Glomerular endothelial cell (primary cell): Measurements from ENCODE around the gene CNOT6. TPM values are rescaled to one million over a fixed set of nuclear protein-coding genes. Genes with fewer than 3 reads are reported as not detected.
"Not testable (repeated sequence)": the region's sequence is repeated elsewhere in the genome, so short reads cannot be mapped to it uniquely, and the experiment has no call there.

Experiments used
- DNase-seq: peaks from one replicate; pipeline ENCODE4 v3.0.0-alpha.2; 2011; ENCODE audit warnings: low read depth, low spot score; ENCODE audit errors: extremely low read depth
- total RNA-seq: library from RNA; depleted of rRNA; stranded (reverse); fragments of >200 nt; gene quantifications from 2 replicates; pipeline ENCODE4 v1.2.3, GENCODE V29; 2015

Gene CNOT6
- total RNA-seq, 1 donor from 2014 or later, result 20.1 TPM

DNA sequence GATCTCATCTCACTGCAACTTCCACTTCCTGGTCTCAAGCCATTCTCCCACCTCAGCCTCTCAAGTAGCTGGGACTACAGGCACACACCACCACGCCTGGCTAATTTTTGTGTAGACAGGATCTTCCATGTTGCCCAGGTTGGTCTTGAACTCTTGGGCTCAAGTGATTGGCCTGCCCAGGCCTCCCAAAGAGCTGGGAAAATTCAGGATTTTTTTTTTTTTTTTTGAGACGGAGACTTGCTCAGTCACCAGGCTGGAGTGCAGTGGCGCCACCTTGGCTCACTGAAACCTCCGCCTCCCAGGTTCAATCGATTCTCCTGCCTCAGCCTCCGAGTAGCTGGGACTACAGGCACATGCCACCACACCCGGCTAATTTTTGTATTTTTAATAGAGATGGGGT is 21.8 kb downstream of the CNOT6 start:
- DNase-seq, result not testable (repeated sequence)

- DNase-seq, result no peak
Measured at GRCh38 chr5:180516440-180516839, 22.3 kb downstream of the CNOT6 start.

- DNase-seq, result no peak
Measured at GRCh38 chr5:180519098-180519497, 24.9 kb downstream of the CNOT6 start.

GRCh38 chr5:180521101-180521500 is 26.9 kb downstream of the CNOT6 start:
- no peak for DNase-seq

DNA sequence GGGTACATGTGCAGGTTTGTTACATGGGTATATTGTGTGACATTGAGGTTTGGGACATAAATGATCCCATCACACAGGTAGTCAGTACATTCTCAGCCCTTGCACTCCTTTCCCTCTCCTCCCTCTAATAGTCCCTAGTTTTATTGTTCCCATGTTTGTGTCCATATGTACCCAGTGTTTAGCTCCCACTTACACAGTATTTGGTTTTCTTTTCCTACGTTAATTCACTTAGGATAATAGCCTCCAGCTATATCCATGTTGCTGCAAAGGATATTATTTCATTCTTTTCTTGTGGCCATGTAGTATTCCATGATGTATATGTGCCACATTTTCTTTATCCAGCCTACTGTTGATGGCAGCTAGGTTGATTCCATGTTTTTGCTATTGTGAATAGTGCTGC is 27.4 kb downstream of the CNOT6 start:
- DNase-seq, result no peak

- DNase-seq, result no peak
Measured at GRCh38 chr5:180522330-180522729, 28.2 kb downstream of the CNOT6 start.

DNA sequence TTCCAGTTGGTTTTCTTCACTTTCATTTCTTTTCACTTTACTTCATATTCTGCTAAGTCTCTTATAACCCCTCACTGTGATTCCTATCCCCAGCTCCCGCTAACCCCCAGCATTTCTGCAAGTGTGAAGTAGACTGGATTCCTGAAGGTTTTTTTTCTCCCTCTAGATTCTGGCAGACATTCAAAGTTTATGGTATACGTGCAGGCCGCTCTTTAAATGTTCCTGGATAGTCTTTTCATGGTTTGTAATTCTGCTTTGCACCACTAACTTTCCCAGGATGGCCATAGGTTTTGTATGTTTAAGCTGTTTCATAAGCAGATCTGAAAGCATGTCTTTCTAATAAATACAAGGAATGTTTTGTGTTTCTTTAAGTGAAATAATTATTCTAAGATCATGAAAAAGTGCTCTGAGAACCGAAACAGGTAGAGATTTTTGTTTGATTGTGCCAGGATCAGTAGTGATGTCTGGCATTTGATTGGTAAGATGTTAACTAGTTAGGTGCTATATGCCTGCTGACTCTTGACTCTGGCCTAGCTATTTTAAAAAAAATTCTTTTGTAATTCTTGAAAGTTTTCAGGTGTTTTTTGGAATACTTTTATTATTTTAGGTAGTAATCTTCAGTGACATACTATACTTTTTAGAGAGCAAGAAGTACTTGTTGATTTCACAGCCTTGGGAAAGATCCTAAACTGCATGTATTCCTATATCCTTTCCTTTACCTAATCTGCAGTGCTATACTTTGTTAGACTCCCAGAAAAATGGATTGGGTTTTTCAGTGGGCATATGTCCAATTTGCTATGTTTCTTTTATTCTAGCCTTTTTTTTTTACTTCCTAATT is 29.7 kb downstream of the CNOT6 start:
- DNase-seq, result no peak

- DNase-seq, result no peak
Measured at GRCh38 chr5:180525399-180525798, 31.2 kb downstream of the CNOT6 start.

GRCh38 chr5:180526269-180526668 is 32.1 kb downstream of the CNOT6 start:
- DNase-seq, result no peak

GRCh38 chr5:180527659-180528058 is 33.5 kb downstream of the CNOT6 start:
- no peak for DNase-seq

- not testable (repeated sequence) for DNase-seq
Measured at GRCh38 chr5:180531036-180531585, 36.9 kb downstream of the CNOT6 start.

DNA sequence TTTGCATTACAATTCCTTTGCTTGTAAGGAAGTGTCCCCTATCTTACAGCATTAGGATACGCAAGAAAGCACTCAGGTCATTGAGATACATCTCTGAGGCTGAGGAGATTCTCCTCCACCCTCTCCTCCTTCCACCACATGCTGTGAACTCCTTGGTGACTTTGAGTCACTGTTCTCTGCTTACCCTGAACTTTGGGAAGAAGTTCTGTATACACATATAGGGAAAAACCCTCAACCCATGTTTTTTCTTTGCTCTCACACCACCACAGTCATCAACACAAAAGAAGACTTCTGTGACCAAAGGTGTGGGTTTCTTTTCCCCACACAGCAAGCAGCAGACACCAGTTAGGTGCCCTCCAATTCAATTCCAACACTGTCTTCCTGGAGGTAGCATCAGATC is 38.1 kb downstream of the CNOT6 start:
- DNase-seq, result no peak

GRCh38 chr5:180533845-180534244 is 39.7 kb downstream of the CNOT6 start:
- no peak for DNase-seq

DNA sequence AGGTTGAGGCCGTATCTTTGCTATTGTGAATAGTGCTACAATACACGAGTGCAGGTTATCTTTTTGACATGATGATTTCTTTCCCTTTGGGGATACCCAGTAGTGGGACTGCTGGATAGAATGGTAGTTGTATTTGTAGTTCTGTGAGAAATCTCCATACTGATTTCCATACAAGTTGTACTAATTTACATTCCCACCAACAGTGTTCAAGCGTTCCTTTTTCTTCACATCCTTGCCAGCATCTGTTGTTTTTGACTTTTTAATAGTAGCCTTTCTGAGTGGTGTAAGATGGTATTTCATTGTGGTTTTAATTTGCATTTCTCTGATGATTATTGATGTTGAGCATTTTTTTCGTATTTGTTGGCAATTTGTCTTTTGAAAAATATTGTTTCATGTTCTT is 41.4 kb downstream of the CNOT6 start:
- DNase-seq, result no peak

GRCh38 chr5:180540050-180540694 is 46.0 kb downstream of the CNOT6 start:
- no peak for DNase-seq

DNA sequence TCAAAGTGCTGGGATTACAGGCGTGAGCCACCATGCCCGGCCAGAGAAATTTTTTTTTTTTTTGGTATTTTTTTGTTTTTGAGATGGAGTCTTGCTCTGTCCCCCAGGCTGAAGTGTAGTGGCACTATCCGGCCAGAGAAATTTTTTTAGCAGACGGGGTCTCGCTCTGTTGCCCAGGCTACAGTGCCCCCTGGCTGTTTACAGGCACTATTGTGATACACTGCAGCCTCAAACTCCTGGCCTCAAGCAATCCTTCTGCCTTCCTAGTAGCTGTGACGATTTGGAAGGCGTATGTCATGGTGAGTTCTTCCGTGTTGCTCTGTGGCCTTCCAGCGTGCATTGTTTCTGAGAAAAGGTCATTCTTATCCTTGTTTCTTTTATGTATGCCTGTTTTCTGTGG is 47.5 kb downstream of the CNOT6 start:
- DNase-seq, result no peak

- DNase-seq, result no peak
Measured at GRCh38 chr5:180545248-180545647, 51.1 kb downstream of the CNOT6 start.

- no peak for DNase-seq
Measured at GRCh38 chr5:180548563-180548962, 54.4 kb downstream of the CNOT6 start.

DNA sequence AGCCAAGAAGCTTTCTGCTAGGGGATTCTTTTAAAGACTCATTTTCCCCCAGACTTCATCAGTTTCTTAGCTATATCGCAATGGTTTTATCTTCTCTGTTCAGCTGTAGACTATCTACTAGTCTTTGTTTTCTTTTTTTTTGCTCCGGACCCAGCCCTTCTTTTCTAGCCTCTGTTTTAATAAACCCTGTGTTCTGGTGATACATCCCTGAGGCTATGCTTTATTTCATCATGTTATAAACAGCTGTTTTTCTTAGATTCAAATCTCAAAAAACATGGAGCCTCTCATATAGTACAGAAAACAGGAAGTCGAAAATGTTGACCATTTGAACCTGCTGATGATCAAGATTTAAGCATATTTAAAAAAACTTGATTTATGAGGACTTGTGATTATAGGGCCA is 59.4 kb downstream of the CNOT6 start:
- DNase-seq, result no peak

DNA sequence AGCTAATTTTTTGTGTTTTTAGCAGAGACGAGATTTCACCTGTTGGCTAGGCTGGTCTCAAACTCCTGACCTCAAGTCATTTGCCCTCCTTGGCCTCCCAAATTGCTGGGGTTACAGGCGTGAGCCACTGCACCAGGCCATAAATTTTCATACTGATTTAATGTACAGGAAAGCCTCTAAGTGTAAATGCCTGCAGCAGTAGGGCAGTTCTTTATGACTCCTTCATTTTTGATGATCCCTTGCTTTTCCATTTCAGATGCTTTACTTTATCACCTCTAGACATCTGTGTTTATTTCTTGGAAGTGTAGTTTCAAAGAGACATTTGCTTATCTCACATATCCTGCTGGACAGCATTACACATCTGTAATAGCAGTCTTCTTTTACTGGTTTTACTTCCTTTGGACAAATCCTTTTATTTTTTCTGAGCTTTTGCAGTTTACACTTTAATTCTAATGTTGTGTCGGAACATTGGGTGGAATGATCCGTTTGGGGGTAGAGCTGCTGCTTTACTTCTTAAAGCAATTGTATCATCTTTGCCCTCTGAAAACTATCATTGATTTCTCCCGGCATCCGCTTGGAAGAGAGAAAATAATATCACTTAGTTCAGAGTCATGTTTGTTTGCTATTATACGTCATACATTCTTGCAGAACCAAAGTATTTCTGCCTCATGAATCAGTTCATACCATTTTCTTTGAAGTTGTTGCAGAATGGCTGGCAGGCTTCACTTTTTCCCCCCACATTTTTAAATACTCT is 61.2 kb downstream of the CNOT6 start:
- no peak for DNase-seq

- DNase-seq, result no peak
Measured at GRCh38 chr5:180557217-180557809, 63.1 kb downstream of the CNOT6 start.
